Fibroblast of skin of right biceps (primary cell): ENCODE results near the gene CNDP2.
"Not testable (repeated sequence)": the region's sequence is repeated elsewhere in the genome, so short reads cannot be mapped to it uniquely, and the experiment has no call there.

ENCODE experiments used
- DNase-seq: peaks from one replicate; pipeline ENCODE4 v3.0.0-alpha.2; 2013

CNDP2 gene

DNA sequence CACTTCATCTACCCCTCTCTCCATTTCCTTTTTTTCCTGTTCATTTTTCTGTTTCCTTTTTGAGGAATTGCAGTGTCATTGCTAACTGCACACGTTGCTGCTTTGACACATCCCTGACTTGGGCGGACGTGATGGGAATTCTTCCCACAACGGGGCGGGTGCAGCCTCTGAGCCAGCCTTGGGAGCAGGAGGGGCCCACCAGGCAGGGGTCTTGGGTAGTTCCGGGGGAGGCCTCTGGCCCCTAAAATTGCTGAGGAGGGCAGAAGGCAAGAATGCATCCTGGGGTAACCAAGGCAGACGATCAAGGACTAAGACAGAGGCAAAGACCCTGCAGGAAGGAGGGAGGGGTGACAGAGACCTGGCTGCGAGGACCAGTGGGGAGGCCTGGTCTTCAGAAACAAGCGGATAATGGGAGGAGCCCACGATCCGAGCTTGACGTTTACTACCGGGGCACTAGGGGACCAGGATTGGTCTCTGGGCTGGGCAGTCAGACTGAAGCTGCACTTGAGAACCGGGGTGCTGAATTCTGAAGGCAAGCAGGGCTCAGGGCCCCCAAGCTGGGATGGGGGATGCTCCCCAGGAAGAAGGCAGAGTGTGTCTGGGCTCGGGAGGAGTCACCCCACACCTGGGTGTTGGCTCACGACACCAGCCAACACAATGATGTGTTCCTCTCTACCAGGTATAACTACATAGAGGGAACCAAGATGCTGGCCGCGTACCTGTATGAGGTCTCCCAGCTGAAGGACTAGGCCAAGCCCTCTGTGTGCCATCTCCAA, 23.3 kb downstream of the CNDP2 start:
- no peak for DNase-seq

DNA sequence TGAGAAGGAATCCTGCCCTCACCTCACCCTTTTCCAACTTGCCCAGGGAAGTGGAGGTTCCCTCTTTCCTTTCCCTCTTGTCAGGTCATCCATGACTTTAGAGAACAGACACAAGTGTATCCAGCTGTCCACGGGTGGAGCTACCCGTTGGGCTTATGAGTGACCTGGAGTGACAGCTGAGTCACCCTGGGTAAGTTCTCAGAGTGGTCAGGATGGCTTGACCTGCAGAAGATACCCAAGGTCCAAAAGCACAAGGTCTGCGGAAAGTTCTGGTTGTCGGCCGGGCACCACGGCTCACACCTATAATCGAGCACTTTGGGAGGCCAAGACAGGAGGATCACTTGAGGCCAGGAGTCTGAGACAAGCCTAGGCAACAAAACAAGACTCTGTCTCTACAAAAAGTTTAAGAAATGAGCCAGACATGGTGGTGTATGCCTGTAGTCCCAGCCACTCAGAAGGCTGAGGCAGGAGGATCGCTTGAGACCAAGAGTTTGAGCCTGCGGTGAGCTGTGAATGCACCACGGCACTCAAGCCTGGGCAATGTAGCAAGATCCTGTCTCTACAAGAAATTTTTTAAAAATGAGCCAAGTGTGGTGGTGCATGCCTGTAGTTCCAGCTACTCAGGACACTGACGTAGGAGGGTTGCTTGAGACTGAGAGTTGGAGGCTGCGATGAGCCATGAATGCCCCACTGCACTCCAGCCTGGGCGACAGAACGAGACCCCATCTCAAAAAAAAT, 24.1 kb downstream of the CNDP2 start:
- no peak for DNase-seq

DNA sequence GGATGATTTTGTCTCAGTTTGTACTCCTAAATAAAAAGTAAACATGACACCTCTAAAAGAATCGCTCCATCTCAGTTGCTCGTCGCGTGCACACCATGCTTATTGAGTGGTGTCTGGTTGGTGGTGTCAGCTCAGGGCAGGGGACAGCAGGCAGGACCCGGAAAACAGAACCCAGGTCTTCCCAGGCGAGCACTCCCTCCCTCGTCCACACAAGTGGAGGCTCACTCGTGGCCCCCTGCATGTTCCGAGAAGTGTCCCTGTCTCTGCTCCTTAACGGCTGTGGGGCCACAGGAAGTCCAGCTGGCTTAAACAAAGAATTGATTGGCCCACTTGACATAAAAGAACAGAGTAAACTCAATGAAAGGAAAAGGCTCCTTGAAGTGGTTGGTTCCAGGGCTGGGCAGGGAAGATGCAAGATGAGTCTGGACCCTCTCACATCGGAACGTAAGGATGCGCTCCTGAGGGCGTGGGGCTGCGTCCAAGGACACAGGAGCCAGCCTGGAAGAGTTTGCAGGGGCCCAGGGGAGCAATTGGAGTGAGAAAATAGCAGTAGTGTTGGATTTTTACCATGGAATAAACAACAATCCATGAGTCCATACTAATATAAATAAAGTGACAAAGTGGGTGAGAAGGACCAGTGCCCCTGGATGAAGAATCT, 25.0 kb downstream of the CNDP2 start:
- no peak for DNase-seq

- DNase-seq, result no peak
Measured at GRCh38 chr18:74522635-74523548, 26.7 kb downstream of the CNDP2 start.

DNA sequence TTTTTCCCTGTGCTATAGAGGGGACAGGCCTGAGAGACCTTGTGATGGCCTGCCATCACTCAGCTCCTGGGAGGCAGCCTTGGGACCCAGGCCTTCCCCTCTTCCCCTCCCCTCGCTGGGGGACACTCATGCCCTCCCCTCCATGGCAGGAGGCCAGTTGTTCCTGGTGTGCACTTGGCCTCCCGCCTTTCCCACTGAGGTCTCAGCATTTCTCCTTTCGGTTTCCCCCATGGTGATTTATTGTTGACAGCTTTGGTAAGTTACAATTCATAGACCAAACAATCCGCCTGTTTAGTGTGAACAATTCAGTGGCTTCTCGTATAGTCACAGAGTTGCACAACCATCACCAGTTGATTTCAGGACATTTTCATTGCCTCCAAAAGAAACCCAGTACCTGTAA, 27.9 kb downstream of the CNDP2 start:
- DNase-seq, result peak; percentile 3

- not testable (repeated sequence) for DNase-seq
Measured at GRCh38 chr18:74524915-74525314, 28.8 kb downstream of the CNDP2 start.

DNA sequence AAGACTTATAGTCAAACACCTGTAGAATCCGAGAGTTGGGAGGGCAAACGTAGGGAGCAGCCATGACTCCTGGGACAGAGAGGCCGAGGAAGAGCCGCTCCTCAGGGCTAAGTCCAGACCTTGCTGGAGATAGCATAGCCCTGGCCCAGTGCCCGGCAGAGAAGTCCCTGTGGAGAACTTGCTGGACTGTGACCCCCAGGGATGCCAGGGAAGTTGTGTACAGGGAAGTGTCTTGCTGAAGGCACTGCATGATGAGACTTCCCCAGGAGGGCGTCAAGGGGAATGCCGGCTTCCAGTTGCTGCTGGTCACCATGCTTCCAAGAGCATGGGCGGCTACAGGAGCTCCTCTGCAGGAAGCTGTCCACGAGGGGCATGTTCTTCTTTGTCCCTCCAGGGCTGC, 29.6 kb downstream of the CNDP2 start:
- DNase-seq, result no peak

GRCh38 chr18:74526488-74526887, 30.3 kb downstream of the CNDP2 start:
- no peak for DNase-seq

- DNase-seq, result no peak
Measured at GRCh38 chr18:74528478-74528877, 32.3 kb downstream of the CNDP2 start.

DNA sequence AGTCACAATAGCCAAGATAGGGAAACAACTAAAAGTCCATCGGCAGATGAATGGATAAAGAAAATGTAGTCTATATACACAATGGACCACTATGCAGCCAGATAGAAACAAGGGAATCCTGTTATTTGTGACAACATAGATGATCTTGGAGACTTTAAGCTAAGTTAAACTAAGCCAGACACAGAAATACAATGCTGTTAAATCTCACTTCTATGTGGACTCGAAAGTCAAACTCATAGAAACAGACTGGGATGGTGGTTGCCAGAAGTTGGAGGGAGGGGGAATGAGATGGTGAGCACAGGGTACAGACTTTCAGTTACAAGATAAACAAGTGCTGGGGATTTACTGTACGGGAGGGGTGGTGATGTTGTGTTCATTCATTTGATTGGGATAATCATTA, 32.8 kb downstream of the CNDP2 start:
- DNase-seq, result no peak

DNA sequence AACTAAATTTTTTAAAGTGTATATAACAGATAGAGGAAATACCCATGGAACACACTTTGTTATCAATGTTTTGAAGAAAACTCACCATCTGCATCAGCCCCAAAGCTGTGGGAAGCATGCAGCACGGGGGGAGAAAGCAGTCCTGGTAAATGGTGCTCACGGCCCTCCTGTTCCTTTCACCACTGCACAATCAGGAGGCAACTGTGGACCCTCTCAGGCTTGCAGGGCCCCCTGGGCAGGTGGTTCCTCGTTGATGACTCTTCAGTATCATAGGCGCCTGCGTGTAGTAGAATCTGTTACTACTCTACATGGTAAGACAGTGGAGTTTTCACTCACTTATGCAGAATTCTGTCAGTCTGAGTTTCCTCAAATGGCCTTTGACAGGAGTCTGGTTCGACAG, 33.2 kb downstream of the CNDP2 start:
- no peak for DNase-seq

- DNase-seq, result no peak
Measured at GRCh38 chr18:74529811-74530583, 33.8 kb downstream of the CNDP2 start.

DNA sequence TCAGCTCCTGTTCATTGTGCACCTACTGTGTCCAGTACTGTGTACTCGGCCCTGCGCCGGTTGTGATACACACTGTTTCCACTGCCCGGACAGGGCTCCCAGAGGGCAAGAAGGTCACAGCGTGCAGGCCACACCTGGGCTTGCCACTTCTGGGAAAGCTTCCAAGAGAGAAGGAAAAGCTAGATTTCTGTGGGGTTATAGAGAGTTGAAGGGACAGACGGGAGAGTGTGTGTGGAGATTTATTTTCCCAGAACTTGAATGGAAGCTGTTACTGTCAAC, 34.4 kb downstream of the CNDP2 start:
- no peak for DNase-seq

GRCh38 chr18:74531043-74531442, 34.9 kb downstream of the CNDP2 start:
- no peak for DNase-seq

DNA sequence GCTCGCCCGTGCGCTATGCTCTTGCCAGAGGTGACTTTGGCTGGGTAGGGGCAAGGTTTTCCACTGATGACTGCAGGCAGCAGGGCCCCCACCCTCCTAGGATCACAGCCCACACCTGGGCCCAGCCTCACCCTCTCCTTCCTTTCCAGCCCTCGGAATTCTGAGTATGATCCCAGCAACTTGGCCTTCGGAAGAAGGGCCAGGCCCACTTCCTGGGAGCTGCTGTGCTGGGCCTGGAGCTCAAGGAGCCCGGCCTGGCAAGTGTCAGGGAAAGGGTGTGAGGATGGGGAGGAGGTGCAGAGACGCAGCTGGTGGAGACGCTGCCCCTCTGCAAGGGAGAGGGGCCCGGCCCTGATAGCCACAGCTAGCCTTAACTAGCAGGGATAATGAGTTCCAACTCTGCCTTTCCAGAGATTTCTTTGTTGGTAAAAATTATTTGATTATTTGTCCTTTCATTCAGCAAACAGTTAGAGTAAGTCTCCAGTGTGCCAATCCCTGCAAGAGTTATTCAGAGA, 36.4 kb downstream of the CNDP2 start:
- DNase-seq, result no peak

DNA sequence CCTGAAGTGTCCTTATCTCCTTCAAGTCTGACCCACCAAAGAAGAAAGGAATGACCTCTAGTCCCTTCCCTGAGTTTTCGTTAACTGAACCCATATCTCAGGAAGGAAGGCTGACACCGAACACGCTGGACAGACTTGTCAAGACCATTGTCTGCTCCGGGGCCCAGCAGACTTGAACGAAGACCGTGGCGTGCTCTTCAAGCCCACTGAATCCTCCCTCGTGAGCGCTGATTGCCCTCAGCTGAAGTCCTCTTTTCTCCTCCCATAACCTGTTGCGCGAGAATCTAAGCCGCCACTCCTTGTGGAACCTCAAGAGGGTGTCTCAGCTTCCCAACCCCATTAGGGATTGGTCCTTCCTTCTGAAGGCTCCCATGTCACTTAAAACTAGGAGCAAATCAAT, 37.5 kb downstream of the CNDP2 start:
- DNase-seq, result no peak

DNA sequence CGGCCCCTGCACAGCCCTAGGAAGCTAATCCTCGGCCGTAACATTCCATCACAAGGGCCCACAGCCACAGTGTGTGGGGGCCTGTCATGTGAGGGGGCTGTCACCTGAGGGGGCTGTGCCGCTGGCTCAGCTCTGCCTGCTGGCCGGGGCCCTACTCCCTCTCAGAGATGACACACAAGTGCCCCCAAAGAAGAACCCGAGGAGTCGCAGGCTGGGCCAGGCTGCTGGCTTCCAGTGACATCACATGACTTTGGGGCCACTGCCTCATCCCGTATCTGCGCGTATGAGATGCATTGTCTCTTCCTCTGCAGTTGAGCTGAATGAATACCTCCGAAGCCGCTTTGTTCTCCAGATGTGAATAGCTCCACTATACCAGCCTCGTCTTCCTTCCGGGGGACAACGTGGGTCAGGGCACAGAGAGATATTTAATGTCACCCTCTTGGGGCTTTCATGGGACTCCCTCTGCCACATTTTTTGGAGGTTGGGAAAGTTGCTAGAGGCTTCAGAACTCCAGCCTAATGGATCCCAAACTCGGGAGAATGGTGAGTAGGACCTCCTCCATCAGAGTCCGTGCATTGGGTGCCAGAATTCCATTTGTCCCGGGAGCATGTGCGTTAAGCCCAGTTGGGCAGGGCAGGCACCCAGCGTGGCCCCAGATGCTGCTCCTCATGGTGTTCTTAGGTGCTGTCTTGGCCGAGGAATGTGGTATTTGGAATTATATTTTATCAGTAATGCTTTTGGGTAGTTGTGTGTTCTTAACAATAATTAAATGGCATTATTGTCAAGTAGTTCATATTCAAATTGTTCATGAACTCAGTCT, 38.2 kb downstream of the CNDP2 start, which contains the start of gene CNDP1:
CNDP1 (plus strand) TSS at position 351 of the 820 bp plus-strand sequence; CDS start at position 519, 168 bp downstream.
- DNase-seq, result no peak

GRCh38 chr18:74534981-74535649, 39.0 kb downstream of the CNDP2 start:
- no peak for DNase-seq

DNA sequence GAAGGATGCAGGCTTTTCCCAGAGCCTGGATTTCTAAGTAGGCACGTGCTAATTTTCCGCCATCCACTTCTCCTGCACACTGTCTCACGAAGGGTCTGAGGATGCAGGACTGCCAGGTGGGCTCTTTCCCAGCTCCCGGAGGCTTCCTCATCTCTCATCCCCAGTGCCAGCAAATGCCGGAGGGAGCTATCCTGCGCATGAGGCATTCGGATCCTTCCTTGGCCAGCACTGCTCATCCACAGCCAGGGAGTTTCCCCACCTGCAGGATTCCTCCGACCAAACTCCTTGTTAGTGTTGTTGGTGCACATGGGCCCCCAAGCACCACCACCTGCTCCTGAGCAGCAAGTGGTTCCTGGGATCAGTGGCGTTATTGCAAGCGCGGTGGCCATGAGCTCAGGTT, 43.1 kb downstream of the CNDP2 start:
- no peak for DNase-seq

- DNase-seq, result no peak
Measured at GRCh38 chr18:74540652-74541421, 44.7 kb downstream of the CNDP2 start.
